Neuronal stem cell (in vitro differentiated cells): Measurements from ENCODE around the gene RPRD2.

ENCODE experiments used
- DNase-seq: peaks from one replicate; pipeline ENCODE4 v3.0.0-alpha.2; 2013; ENCODE audit warnings: low spot score
- H2AFZ ChIP-seq: one replicate; pipeline ENCODE4 v1.6.1; 2013; ENCODE audit warnings: mild to moderate bottlenecking, low read length, inconsistent platforms
- H2AK5ac ChIP-seq: 2 replicates; pipeline ENCODE4 v1.6.1; 2013; ENCODE audit warnings: low read depth, mild to moderate bottlenecking, inconsistent platforms, low read length, moderate library complexity, mixed read lengths
- H2BK120ac ChIP-seq: 2 replicates; pipeline ENCODE4 v1.6.1; 2013; ENCODE audit warnings: low read depth, mild to moderate bottlenecking, inconsistent platforms, low read length, moderate library complexity, mixed read lengths
- H2BK12ac ChIP-seq: one replicate; pipeline ENCODE4 v1.6.1; 2013; ENCODE audit warnings: low read length, inconsistent platforms
- H2BK15ac ChIP-seq: 2 replicates; pipeline ENCODE4 v1.6.1; 2013; ENCODE audit warnings: mild to moderate bottlenecking, low read length, inconsistent platforms, mixed read lengths
- H2BK5ac ChIP-seq: one replicate; pipeline ENCODE4 v1.6.1; 2013; ENCODE audit warnings: inconsistent platforms, mild to moderate bottlenecking, low read length, moderate library complexity
- H3K14ac ChIP-seq: one replicate; pipeline ENCODE4 v1.6.1; 2013; ENCODE audit warnings: low read length, inconsistent platforms
- H3K18ac ChIP-seq: 2 replicates; pipeline ENCODE4 v1.6.1; 2013; ENCODE audit warnings: low read length, inconsistent platforms
- H3K23ac ChIP-seq: 2 replicates; pipeline ENCODE4 v1.6.1; 2013; ENCODE audit warnings: low read depth, mild to moderate bottlenecking, mixed read lengths, low read length, inconsistent platforms; ENCODE audit not compliant: poor library complexity
- H3K27ac ChIP-seq: replicated peaks from 3 replicates; pipeline ENCODE4 v1.5.1; 2013; ENCODE audit warnings: low read length, inconsistent platforms
- H3K27me3 ChIP-seq, 3 experiments: 2 replicates each; pipeline ENCODE4 v1.6.1; 2013; ENCODE audit warnings: low read length in 3 of 3, mild to moderate bottlenecking in 2 of 3, inconsistent platforms in 1 of 3, low read depth in 1 of 3, mixed read lengths in 1 of 3, moderate library complexity in 1 of 3; ENCODE audit not compliant: control insufficient read depth in 3 of 3, insufficient read depth in 3 of 3
- H3K36me3 ChIP-seq, 2 donors: replicated peaks in 1 of 2; 2 replicates each; pipeline ENCODE4 v1.6.1; 2013; ENCODE audit warnings: low read length in 2 of 2; ENCODE audit not compliant: control insufficient read depth in 2 of 2, insufficient read depth in 2 of 2
- H3K4ac ChIP-seq: 2 replicates; pipeline ENCODE4 v1.6.1; 2013; ENCODE audit warnings: inconsistent platforms, mild to moderate bottlenecking, low read length, moderate library complexity
- H3K4me1 ChIP-seq, 2 donors: 1 replicate in 1 of 2; 2 replicates in 1 of 2; pipeline ENCODE4 v1.6.1; 2013; ENCODE audit warnings: low read length in 2 of 2, low read depth in 1 of 2; ENCODE audit not compliant: control insufficient read depth in 2 of 2, insufficient read depth in 1 of 2
- H3K4me2 ChIP-seq: one replicate; pipeline ENCODE4 v1.6.1; 2013; ENCODE audit warnings: mild to moderate bottlenecking, low read length, inconsistent platforms; ENCODE audit not compliant: insufficient read depth, poor library complexity, severe bottlenecking
- H3K4me3 ChIP-seq, 2 donors: 2 replicates each; pipeline ENCODE4 v1.5.1; 2013; ENCODE audit warnings: low read length in 2 of 2, mild to moderate bottlenecking in 2 of 2, inconsistent platforms in 1 of 2, moderate library complexity in 1 of 2
- H3K79me1 ChIP-seq: one replicate; pipeline ENCODE4 v1.6.1; 2013; ENCODE audit warnings: low read depth, mild to moderate bottlenecking, inconsistent platforms, low read length, moderate library complexity
- H3K9ac ChIP-seq: one replicate; pipeline ENCODE4 v1.6.1; 2013; ENCODE audit warnings: mild to moderate bottlenecking, low read depth, low read length, inconsistent platforms; ENCODE audit not compliant: poor library complexity
- H3K9me3 ChIP-seq, 2 donors: replicated peaks in 1 of 2; 2 replicates each; pipeline versions ENCODE3 to v1.6.1; 2013; ENCODE audit warnings: low read length in 2 of 2, mild to moderate bottlenecking in 2 of 2, inconsistent platforms in 1 of 2, low read depth in 1 of 2, mixed read lengths in 1 of 2, moderate library complexity in 1 of 2; ENCODE audit not compliant: control insufficient read depth in 2 of 2, insufficient read depth in 1 of 2
- H4K8ac ChIP-seq: one replicate; pipeline ENCODE4 v1.6.1; 2013; ENCODE audit warnings: low read depth, mild to moderate bottlenecking, inconsistent platforms, low read length, moderate library complexity
- H4K91ac ChIP-seq: one replicate; pipeline ENCODE4 v1.6.1; 2013; ENCODE audit warnings: low read length, low read depth, mild to moderate bottlenecking, inconsistent platforms; ENCODE audit not compliant: poor library complexity
- WGBS, 2 donors: extraction: QIAGEN DNeasy Blood & Tissue Kit; methylation state at CpG; one replicate each; pipeline ENCODE4 v1.1.7; 2013; ENCODE audit warnings: missing lambda C conversion rate in 2 of 2, mixed read lengths in 1 of 2; ENCODE audit not compliant: insufficient read length in 2 of 2, insufficient replicate concordance in 1 of 2; ENCODE audit errors: extremely low coverage in 2 of 2; 5-methylcytosine and 5-hydroxymethylcytosine counted together

RPRD2 gene

GRCh38 chr1:150477733-150478132, 113.8 kb downstream of the RPRD2 start:
- Histone ChIP-seq H3K14ac (no peak overlapping the region), H2BK120ac (no peak overlapping the region), H2BK15ac (no peak overlapping the region), H2AFZ (no peak overlapping the region), H3K27me3 (peaks cover 0 to 2% (median 0%) of the 10 kb centered on the region in 3 experiments), H4K91ac (no peak overlapping the region), H3K9ac (no peak overlapping the region), H2BK12ac (no peak overlapping the region), H3K79me1 (peaks cover 1% of the 10 kb centered on the region), H3K27ac (no peak overlapping the region), H3K36me3 (peaks cover 4 to 13% of the 10 kb centered on the region in 2 donors), H3K4me3 (no peak overlapping the region), H3K9me3 (no peaks in the 10 kb centered on the region), H3K4ac (no peak overlapping the region), H2AK5ac (no peak overlapping the region), H3K4me1 (no peaks in the 10 kb centered on the region), H2BK5ac (no peak overlapping the region), H3K4me2 (no peak overlapping the region), H3K18ac (no peak overlapping the region), H3K23ac (no peak overlapping the region), H4K8ac (no peak overlapping the region)
- DNase-seq = no peak
- no CpG with 5 or more reads among the region's 4 CpGs for WGBS, 2 donors

DNA sequence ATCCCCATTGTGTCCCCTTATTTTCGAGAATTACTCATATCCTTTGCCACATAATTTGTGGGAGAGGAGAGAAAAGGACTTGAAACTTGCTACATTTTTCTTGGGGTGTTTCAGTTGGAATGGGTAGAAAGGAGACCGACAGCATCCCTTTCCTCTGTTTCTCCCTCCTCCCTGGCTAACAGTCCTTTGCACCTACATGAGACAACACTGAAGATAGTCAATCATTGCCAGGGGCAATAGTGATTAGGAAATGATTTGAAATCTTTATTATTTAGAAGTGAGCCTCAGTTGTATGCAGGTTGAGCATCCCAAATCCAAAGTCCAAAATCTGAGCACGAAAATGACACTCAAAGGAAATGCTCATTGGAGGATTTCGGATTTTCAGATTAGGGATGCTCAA, 115.4 kb downstream of the RPRD2 start:
- no peak overlapping the region for H2BK5ac ChIP-seq
- no peak overlapping the region for H3K27ac ChIP-seq
- DNase-seq = no peak
- no peak overlapping the region for H4K8ac ChIP-seq
- no CpG with 5 or more reads among the region's 4 CpGs for WGBS, 2 donors
- no peak overlapping the region for H3K9ac ChIP-seq
- H3K4me2 ChIP-seq = no peak overlapping the region
- H3K14ac ChIP-seq = no peak overlapping the region
- no peak overlapping the region for H3K18ac ChIP-seq
- H3K23ac ChIP-seq = no peak overlapping the region
- no peaks in the 10 kb centered on the region for H3K4me1 ChIP-seq
- no peaks in the 10 kb centered on the region for H3K9me3 ChIP-seq
- H3K27me3 ChIP-seq = peaks cover 0 to 2% (median 0%) of the 10 kb centered on the region in 3 experiments
- H3K4me3 ChIP-seq = no peak overlapping the region
- no peak overlapping the region for H2BK12ac ChIP-seq
- no peaks in the 10 kb centered on the region for H3K79me1 ChIP-seq
- H2BK15ac ChIP-seq = no peak overlapping the region
- no peak overlapping the region for H3K4ac ChIP-seq
- no peak overlapping the region for H2AK5ac ChIP-seq
- H3K36me3 ChIP-seq = peaks cover 0 to 2% of the 10 kb centered on the region in 2 donors
- H2AFZ ChIP-seq = no peak overlapping the region
- H2BK120ac ChIP-seq = no peak overlapping the region
- H4K91ac ChIP-seq = no peak overlapping the region

DNA sequence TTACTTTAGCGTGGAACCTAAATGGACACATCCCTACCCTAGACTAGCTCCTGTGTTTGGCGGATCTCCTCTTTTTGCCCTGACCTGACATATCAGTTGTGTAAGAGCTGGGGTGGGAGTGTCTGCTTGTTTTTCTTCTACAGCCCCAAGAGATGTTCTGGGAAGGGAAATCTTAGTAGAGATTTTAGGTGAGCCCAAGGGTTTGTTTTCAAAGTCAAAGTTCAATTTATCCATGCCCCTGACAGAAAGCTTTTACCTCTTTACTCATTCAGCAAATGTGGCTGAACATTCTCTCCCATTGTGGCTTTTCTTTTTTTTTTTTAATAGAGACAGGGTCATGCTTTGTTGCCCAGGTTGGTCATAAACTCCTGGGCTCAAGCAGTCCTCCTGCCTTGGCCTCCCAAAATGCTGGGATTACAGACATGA, 116.0 kb downstream of the RPRD2 start:
- no peak overlapping the region for H2BK120ac ChIP-seq
- no peak overlapping the region for H3K4me2 ChIP-seq
- H3K18ac ChIP-seq = no peak overlapping the region
- H3K27ac ChIP-seq = no peak overlapping the region
- no peaks in the 10 kb centered on the region for H3K4me1 ChIP-seq
- no peak overlapping the region for H3K23ac ChIP-seq
- H2AFZ ChIP-seq = no peak overlapping the region
- H2AK5ac ChIP-seq = no peak overlapping the region
- DNase-seq = no peak
- no peak overlapping the region for H3K14ac ChIP-seq
- H2BK5ac ChIP-seq = no peak overlapping the region
- no peaks in the 10 kb centered on the region for H3K9me3 ChIP-seq
- no CpG with 5 or more reads among the region's 2 CpGs for whole genome bisulfite sequencing, 2 donors
- H2BK12ac ChIP-seq = no peak overlapping the region
- H3K36me3 ChIP-seq = peaks cover 0 to 2% of the 10 kb centered on the region in 2 donors
- no peak overlapping the region for H3K4ac ChIP-seq
- H4K8ac ChIP-seq = no peak overlapping the region
- no peak overlapping the region for H4K91ac ChIP-seq
- no peak overlapping the region for H3K9ac ChIP-seq
- no peak overlapping the region for H2BK15ac ChIP-seq
- H3K27me3 ChIP-seq = peaks cover 0 to 2% (median 0%) of the 10 kb centered on the region in 3 experiments
- H3K4me3 ChIP-seq = no peak overlapping the region
- H3K79me1 ChIP-seq = no peaks in the 10 kb centered on the region

GRCh38 chr1:150484431-150484830, 120.5 kb downstream of the RPRD2 start:
- Histone ChIP-seq H2BK12ac (no peak overlapping the region), H3K27me3 (no peaks in the 10 kb centered on the region), H3K4me3 (no peak overlapping the region), H3K36me3 (peaks cover 2 to 11% of the 10 kb centered on the region in 2 donors), H3K14ac (no peak overlapping the region), H2AFZ (peak overlapping the region; percentile 42), H3K23ac (no peak overlapping the region), H2BK120ac (no peak overlapping the region), H3K4me2 (no peak overlapping the region), H3K18ac (no peak overlapping the region), H4K91ac (no peak overlapping the region), H3K27ac (no peak overlapping the region), H4K8ac (no peak overlapping the region), H3K9ac (no peak overlapping the region), H3K79me1 (peaks cover 2% of the 10 kb centered on the region), H3K4ac (no peak overlapping the region), H3K4me1 (peaks cover 2% of the 10 kb centered on the region in 2 donors), H2AK5ac (no peak overlapping the region), H2BK15ac (no peak overlapping the region), H2BK5ac (no peak overlapping the region), H3K9me3 (no peaks in the 10 kb centered on the region)
- no peak for DNase-seq
- WGBS, 2 donors = no CpG with 5 or more reads among the region's 5 CpGs
